ENCODE results near the gene CBR4. TPM values are rescaled to one million over a fixed set of nuclear protein-coding genes. Genes with fewer than 3 reads are reported as not detected.

Gene CBR4
- total RNA-seq, 2 experiments from 2014 or later, result 21.9 to 40.9 TPM

GRCh38 chr4:169031392-169031791 lies 21.3 kb upstream of the CBR4 start:
- no peak overlapping the region for H3K27ac ChIP-seq (ENCODE audit: low read depth, low read length, poor library complexity, severe bottlenecking)
- BruUV-seq (replicated peaks), result no TSS peak
- no peaks in the 10 kb centered on the region for H3K36me3 ChIP-seq (ENCODE audit: insufficient read depth, low read length)
- intact Hi-C loops (cut with micrococcal nuclease; ENCODE audit: unreplicated experiment), result no loop called here
- TF ChIP-seq EZH2phosphoT487 (IDR thresholded peaks at IDR 0.05; ENCODE audit: borderline replicate concordance, low read depth, low read length) (no peak), CTCF (conservative IDR thresholded peaks at IDR 0.05; ENCODE audit: low read length) (no peak)
- H4K20me1 ChIP-seq (ENCODE audit: insufficient read depth, low read length), result no peaks in the 10 kb centered on the region
- no peak for DNase-seq (ENCODE audit: low spot score)
- H3K4me1 ChIP-seq (ENCODE audit: insufficient read depth, low read length, poor library complexity, severe bottlenecking), result no peaks in the 10 kb centered on the region
- ChIA-PET POLR2A (interaction anchor here (0.7 kb wide), 1 partner anchor 1219 kb away, joined by 4 read pairs; no protein-coding TSS in a partner anchor), CTCF (ENCODE audit: unreplicated experiment) (no interaction called here)
- no peaks in the 10 kb centered on the region for H3K9me2 ChIP-seq (ENCODE audit: insufficient read depth, low read length)
- H3K9me3 ChIP-seq (ENCODE audit: low read length), result no peaks in the 10 kb centered on the region
- no peak overlapping the region for H3K4me3 ChIP-seq (ENCODE audit: low read depth, low read length, poor library complexity, severe bottlenecking)
- no peaks in the 10 kb centered on the region for H3K79me2 ChIP-seq (ENCODE audit: insufficient read depth, low read depth, low read length)
- no peak overlapping the region for H3K4me2 ChIP-seq (ENCODE audit: low read length)
- H2AFZ ChIP-seq (ENCODE audit: low read length), result no peak overlapping the region

DNA sequence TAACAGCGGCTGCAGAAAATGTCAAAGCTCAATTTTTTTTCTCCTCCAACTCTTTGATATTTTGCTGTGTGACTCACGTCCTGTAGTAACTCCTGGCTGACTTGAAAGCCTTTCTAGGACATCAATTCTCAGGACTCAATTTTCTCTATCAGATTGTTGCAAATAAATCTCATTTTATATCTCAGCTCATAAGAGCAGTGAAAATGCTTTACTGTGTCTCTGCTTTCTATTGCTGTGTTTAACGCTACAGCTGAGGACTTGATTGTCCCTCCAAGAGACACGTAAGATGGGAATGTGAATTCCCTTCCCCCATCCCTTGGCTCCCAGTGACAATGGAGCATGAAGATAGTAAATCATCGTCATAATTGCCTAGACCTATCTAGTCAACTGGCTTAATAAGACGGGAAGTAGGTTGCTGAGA lies 20.5 kb upstream of the CBR4 start:
- no peak overlapping the region for H3K27ac ChIP-seq (ENCODE audit: low read depth, low read length, poor library complexity, severe bottlenecking)
- H2AFZ ChIP-seq (ENCODE audit: low read length), result no peak overlapping the region
- H3K79me2 ChIP-seq (ENCODE audit: insufficient read depth, low read depth, low read length), result no peaks in the 10 kb centered on the region
- H3K36me3 ChIP-seq (ENCODE audit: insufficient read depth, low read length), result no peaks in the 10 kb centered on the region
- no peak overlapping the region for H3K4me3 ChIP-seq (ENCODE audit: low read depth, low read length, poor library complexity, severe bottlenecking)
- intact Hi-C loops (cut with micrococcal nuclease; ENCODE audit: unreplicated experiment), result no loop called here
- no peaks in the 10 kb centered on the region for H3K4me1 ChIP-seq (ENCODE audit: insufficient read depth, low read length, poor library complexity, severe bottlenecking)
- H4K20me1 ChIP-seq (ENCODE audit: insufficient read depth, low read length), result no peaks in the 10 kb centered on the region
- no peaks in the 10 kb centered on the region for H3K9me2 ChIP-seq (ENCODE audit: insufficient read depth, low read length)
- no peak overlapping the region for H3K4me2 ChIP-seq (ENCODE audit: low read length)
- ChIA-PET CTCF (ENCODE audit: unreplicated experiment) (no interaction called here), POLR2A (interaction anchor here (0.7 kb wide), 1 partner anchor 1220 kb away, joined by 4 read pairs; no protein-coding TSS in a partner anchor)
- H3K9me3 ChIP-seq (ENCODE audit: low read length), result no peaks in the 10 kb centered on the region
- no TSS peak for BruUV-seq (replicated peaks)
- DNase-seq (ENCODE audit: low spot score), result no peak
- no peak for TF ChIP-seq CTCF (conservative IDR thresholded peaks at IDR 0.05; ENCODE audit: low read length)
- TF ChIP-seq EZH2phosphoT487 (IDR thresholded peaks at IDR 0.05; ENCODE audit: borderline replicate concordance, low read depth, low read length), result no peak

DNA sequence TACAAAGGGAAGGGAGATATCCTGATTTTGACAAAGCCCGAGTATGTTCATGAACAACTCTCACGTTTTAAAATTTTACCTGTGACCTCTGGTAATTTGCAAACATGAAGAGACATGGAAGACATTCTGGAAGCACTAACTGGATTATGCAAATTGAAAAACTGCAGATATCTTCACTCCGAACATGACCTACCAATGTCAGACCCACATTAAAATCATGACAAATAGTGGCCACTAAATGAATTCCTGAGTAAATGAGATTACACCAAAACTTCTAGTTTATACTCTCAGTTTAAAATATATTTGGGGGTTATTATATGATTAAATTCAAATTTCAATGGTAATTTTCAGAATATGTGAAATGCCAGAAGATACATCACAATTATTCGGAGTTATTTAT lies 19.9 kb upstream of the CBR4 start:
- POLR2A ChIA-PET, result interaction anchor here (0.6 kb wide), 2 partner anchors 1030 to 1459 kb away, joined by 4 to 7 read pairs; no protein-coding TSS in a partner anchor
- DNase-seq (ENCODE audit: low spot score), result no peak
- TF ChIP-seq EZH2phosphoT487 (IDR thresholded peaks at IDR 0.05; ENCODE audit: borderline replicate concordance, low read depth, low read length), result no peak
- no peak overlapping the region for H2AFZ ChIP-seq (ENCODE audit: low read length)
- no peak overlapping the region for H3K4me2 ChIP-seq (ENCODE audit: low read length)
- no peaks in the 10 kb centered on the region for H4K20me1 ChIP-seq (ENCODE audit: insufficient read depth, low read length)
- H3K9me2 ChIP-seq (ENCODE audit: insufficient read depth, low read length), result no peaks in the 10 kb centered on the region
- no peak overlapping the region for H3K27ac ChIP-seq (ENCODE audit: low read depth, low read length, poor library complexity, severe bottlenecking)
- CTCF ChIA-PET (ENCODE audit: unreplicated experiment), result no interaction called here
- no peaks in the 10 kb centered on the region for H3K36me3 ChIP-seq (ENCODE audit: insufficient read depth, low read length)
- intact Hi-C loops (cut with micrococcal nuclease; ENCODE audit: unreplicated experiment), result loop anchor here (5.0 kb wide), 1 partner anchor 462 kb away; no protein-coding TSS in a partner anchor
- H3K79me2 ChIP-seq (ENCODE audit: insufficient read depth, low read depth, low read length), result no peaks in the 10 kb centered on the region
- no peaks in the 10 kb centered on the region for H3K9me3 ChIP-seq (ENCODE audit: low read length)
- BruUV-seq (replicated peaks), result no TSS peak
- no peak overlapping the region for H3K4me3 ChIP-seq (ENCODE audit: low read depth, low read length, poor library complexity, severe bottlenecking)
- no peaks in the 10 kb centered on the region for H3K4me1 ChIP-seq (ENCODE audit: insufficient read depth, low read length, poor library complexity, severe bottlenecking)
